Esophagus (tissue), 2 donors: ENCODE data around the gene CREBBP. TPM values are rescaled to one million over a fixed set of nuclear protein-coding genes. Genes with fewer than 3 reads are reported as not detected.

ENCODE experiments used
- H3K27ac ChIP-seq, 2 donors: one replicate each; pipeline ENCODE4 v1.5.1; 2013; ENCODE audit warnings: low read depth in 2 of 2, mild to moderate bottlenecking in 2 of 2, inconsistent platforms in 1 of 2, low read length in 1 of 2, moderate library complexity in 1 of 2
- H3K27me3 ChIP-seq, 2 donors: one replicate each; pipeline ENCODE4 v1.6.1; 2013; ENCODE audit warnings: low read length in 2 of 2, control low read depth in 1 of 2, mild to moderate bottlenecking in 1 of 2; ENCODE audit not compliant: insufficient read depth in 2 of 2, control insufficient read depth in 1 of 2
- H3K36me3 ChIP-seq, 2 donors: one replicate each; pipeline ENCODE4 v1.6.1; 2013; ENCODE audit warnings: low read length in 1 of 2; ENCODE audit not compliant: control insufficient read depth in 2 of 2, insufficient read depth in 2 of 2
- H3K4me1 ChIP-seq, 2 donors: one replicate each; pipeline ENCODE4 v1.6.1; 2013; ENCODE audit warnings: low read length in 1 of 2; ENCODE audit not compliant: control insufficient read depth in 2 of 2, insufficient read depth in 2 of 2
- H3K4me3 ChIP-seq, 2 donors: one replicate each; pipeline ENCODE4 v1.5.1; 2013; ENCODE audit warnings: low read length in 2 of 2, mild to moderate bottlenecking in 2 of 2, low read depth in 1 of 2, moderate library complexity in 1 of 2
- H3K9me3 ChIP-seq, 2 donors: one replicate each; pipeline ENCODE4 v1.6.1; 2013; ENCODE audit warnings: mild to moderate bottlenecking in 2 of 2, low read depth in 1 of 2, low read length in 1 of 2, moderate library complexity in 1 of 2; ENCODE audit not compliant: control insufficient read depth in 2 of 2, insufficient read depth in 1 of 2
- WGBS, 2 donors: extraction: QIAGEN DNeasy Blood & Tissue Kit; methylation state at CpG; one replicate each; pipeline ENCODE4 v1.1.7; 2013; 5-methylcytosine and 5-hydroxymethylcytosine counted together
- polyA plus RNA-seq, 2 donors: library from polyadenylated mRNA; stranded (reverse); fragments of 200-250 nt; gene quantifications; one replicate each; pipeline ENCODE4 v1.2.3, GENCODE V29; 2013
- donor health status: healthy with polysubstance abuse.
- donor health status: Bipolar disorder and iron deficiency.

CREBBP gene
- polyA plus RNA-seq, 2 donors = 8.4 to 20.2 TPM

DNA sequence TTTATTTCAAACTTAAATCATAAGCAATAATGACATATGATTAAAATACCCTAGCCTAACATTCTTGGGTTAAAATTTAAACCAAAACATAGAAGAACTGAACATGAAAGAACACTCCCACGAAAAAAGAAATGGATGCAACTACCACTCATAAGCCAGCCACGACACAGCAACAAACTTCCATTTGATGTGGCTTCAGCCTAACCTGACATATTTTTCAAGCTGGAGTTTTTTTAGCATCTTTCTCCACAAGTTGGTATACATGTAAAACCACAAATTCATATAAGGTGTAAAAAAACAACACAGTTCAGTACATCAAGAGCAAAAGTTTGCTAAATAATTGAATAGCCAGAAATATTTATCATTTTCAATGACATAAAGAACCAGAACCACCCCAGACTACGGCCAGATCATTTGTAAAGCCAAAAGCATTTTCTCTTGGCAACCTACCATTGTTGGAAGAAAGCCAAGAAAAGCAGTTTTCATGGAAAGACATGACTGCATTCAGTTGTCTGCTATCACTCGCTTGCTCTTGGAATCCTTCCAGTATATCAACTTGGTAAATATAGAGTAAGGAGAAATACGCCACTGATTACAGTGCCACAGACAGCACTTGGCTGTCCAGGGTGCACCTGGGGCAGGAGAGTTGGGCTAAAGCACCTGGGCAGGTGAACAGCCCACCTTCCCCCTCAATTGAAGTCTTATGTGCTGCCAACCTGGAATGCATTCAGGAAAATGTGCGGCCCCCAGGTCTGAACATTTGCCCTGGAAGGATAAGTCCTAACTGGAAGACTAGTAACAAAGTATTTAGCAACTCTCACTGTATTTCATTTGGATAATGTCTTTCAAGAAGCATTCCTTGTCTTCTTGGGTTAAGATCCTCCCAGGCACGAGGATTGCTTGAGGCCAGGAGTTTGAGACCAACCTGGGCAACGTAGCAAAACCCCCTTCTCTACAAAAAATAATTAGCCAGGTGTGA, 60.5 kb downstream of the CREBBP start:
- Histone ChIP-seq H3K27me3 (no peaks in the 10 kb centered on the region), H3K27ac (peak overlapping the region in 1 of 2 donors; percentile 57), H3K36me3 (no peaks in the 10 kb centered on the region), H3K9me3 (no peaks in the 10 kb centered on the region), H3K4me3 (no peak overlapping the region), H3K4me1 (peaks cover 13 to 32% of the 10 kb centered on the region in 2 donors)
- 18 to 22% methylated on average over 8 of the region's 8 CpGs for WGBS, 2 donors

DNA sequence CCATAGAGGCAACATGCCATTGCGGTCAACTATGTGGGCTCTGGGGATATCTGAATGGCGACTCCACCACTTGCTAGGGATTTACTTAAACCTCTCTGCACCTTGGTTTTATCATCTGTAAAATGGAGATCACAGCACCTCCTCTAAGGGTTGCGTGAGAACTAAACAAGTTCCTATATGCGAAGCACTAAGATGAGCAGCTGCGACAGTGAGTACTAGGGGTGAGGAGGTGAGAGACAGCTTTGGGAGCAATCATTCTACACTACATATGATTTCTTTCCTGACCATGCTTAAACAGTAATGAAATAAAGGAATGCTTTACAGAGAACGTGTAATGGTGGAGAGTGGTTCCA, 61.4 kb downstream of the CREBBP start:
- Histone ChIP-seq H3K27ac (no peak overlapping the region), H3K4me1 (peaks cover 11 to 28% of the 10 kb centered on the region in 2 donors)
- WGBS, 2 donors = 80% methylated on average over 6 of the region's 6 CpGs

GRCh38 chr16:3816326-3816725, 64.2 kb downstream of the CREBBP start:
- peaks cover 9 to 17% of the 10 kb centered on the region in 2 donors for H3K4me1 ChIP-seq

More for the DNA sequence above, 61.4 kb downstream of the CREBBP start:
- Histone ChIP-seq H3K4me3 (no peak overlapping the region), H3K27me3 (no peaks in the 10 kb centered on the region), H3K36me3 (no peaks in the 10 kb centered on the region), H3K9me3 (no peaks in the 10 kb centered on the region)

GRCh38 chr16:3814755-3815154, 65.8 kb downstream of the CREBBP start:
- WGBS, 2 donors = 94 to 100% methylated on average over 1 of the region's 1 CpG
- H3K4me1 ChIP-seq = peaks cover 4 to 8% of the 10 kb centered on the region in 2 donors

More at GRCh38 chr16:3816326-3816725, 64.2 kb downstream of the CREBBP start:
- Histone ChIP-seq H3K4me3 (no peak overlapping the region), H3K36me3 (no peaks in the 10 kb centered on the region), H3K9me3 (no peaks in the 10 kb centered on the region), H3K27ac (no peak overlapping the region), H3K27me3 (no peaks in the 10 kb centered on the region)
- 61 to 67% methylated on average over 3 of the region's 3 CpGs for WGBS, 2 donors

DNA sequence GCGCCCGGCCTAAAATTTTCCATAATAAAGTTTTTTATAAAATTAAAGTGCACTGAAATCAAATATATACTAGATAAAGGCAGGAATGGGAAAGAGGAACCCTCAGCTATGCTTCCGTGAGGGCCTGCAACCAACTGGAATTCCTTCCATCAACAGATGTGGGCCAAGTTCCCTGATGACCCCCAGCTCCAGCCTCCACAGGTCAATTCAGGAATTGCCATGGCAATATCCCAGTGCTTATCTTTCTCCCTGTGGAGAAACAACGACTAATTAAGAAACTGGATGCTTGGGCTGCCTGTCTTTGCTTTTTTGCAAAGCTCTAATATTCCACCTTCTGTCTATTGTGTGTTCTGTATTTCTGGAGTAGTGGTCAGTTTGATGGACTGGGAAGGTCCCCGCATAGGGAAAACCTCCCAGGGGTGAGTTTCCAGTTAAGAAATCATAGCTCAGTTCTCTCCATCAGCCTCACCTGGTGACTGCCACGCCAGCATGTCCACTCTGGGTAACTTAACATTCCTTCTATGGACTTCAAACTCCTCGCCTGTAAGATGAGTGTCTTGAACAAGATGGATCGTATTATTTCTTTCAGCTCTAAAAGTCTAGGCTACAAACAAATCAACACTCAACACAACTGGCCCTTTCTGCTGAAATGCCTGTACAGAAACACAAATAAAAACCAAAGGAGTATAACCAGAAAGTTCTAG, 67.9 kb downstream of the CREBBP start:
- H3K27ac ChIP-seq = no peak overlapping the region
- H3K4me1 ChIP-seq = peaks cover 2 to 3% of the 10 kb centered on the region in 2 donors
- no peaks in the 10 kb centered on the region for H3K9me3 ChIP-seq
- WGBS, 2 donors = 87 to 89% methylated on average over 8 of the region's 8 CpGs
- H3K27me3 ChIP-seq = no peaks in the 10 kb centered on the region
- peaks cover 8% of the 10 kb centered on the region in 2 donors for H3K36me3 ChIP-seq
- no peak overlapping the region for H3K4me3 ChIP-seq

More at GRCh38 chr16:3814755-3815154, 65.8 kb downstream of the CREBBP start:
- no peak overlapping the region for H3K27ac ChIP-seq
- H3K9me3 ChIP-seq = no peaks in the 10 kb centered on the region
- H3K27me3 ChIP-seq = no peaks in the 10 kb centered on the region
- H3K4me3 ChIP-seq = no peak overlapping the region
- H3K36me3 ChIP-seq = peaks cover 0 to 5% of the 10 kb centered on the region in 2 donors

- no peaks in the 10 kb centered on the region for H3K27me3 ChIP-seq
- WGBS, 2 donors = 93 to 94% methylated on average over 3 of the region's 3 CpGs
- no peak overlapping the region for H3K4me3 ChIP-seq
- H3K27ac ChIP-seq = no peak overlapping the region
- H3K36me3 ChIP-seq = peaks cover 8 to 14% of the 10 kb centered on the region in 2 donors
- H3K4me1 ChIP-seq = peaks cover 0 to 4% of the 10 kb centered on the region in 2 donors
- H3K9me3 ChIP-seq = no peaks in the 10 kb centered on the region
Observed at GRCh38 chr16:3810818-3811217, 69.7 kb downstream of the CREBBP start.

- H3K4me1 ChIP-seq = peaks cover 0 to 4% of the 10 kb centered on the region in 2 donors
- H3K27ac ChIP-seq = no peak overlapping the region
- H3K9me3 ChIP-seq = no peaks in the 10 kb centered on the region
- H3K27me3 ChIP-seq = no peaks in the 10 kb centered on the region
- 81 to 83% methylated on average over 6 of the region's 6 CpGs for WGBS, 2 donors
- peaks cover 8 to 14% of the 10 kb centered on the region in 2 donors for H3K36me3 ChIP-seq
- no peak overlapping the region for H3K4me3 ChIP-seq
Observed at GRCh38 chr16:3810198-3810664, 70.3 kb downstream of the CREBBP start.

DNA sequence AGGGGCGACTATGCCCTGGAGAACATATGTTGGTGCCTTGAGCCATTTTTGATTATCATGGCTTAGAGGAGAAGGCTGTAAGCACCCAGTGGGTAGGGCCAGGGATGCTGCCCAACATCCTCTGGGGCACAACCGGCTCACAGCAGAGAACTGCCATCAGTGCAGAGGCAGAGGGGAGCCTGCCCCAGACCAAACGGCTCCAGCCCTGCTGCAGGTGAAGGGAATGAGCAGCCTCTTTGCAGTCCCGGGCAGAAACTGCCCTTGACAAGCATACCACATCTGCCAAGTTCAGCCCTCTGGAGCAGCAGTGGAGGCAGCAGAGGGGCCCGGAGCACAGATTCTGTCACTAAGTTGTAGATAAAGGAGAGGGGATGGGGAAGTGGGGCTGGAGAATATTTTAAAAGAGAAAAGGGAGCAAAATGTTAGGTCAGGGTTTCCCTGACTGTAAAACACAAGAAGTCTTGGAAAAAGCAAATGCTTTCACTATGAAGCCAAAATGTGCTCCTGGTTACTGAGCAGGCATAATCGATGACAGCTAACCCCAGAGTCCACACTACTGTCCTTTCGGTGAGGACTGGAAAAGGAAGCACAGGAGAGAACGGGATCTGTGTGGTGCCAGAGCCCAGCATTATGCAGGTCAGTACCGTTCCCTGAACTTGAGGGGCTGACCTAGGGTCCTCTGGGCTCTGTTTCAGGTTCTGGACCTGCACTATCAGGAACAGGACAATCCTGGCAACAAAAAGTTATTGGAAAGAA, 72.0 kb downstream of the CREBBP start:
- WGBS, 2 donors = 81 to 89% methylated on average over 9 of the region's 9 CpGs
- Histone ChIP-seq H3K27me3 (no peaks in the 10 kb centered on the region), H3K4me1 (peaks cover 0 to 2% of the 10 kb centered on the region in 2 donors), H3K4me3 (no peak overlapping the region), H3K36me3 (peaks cover 8 to 14% of the 10 kb centered on the region in 2 donors), H3K9me3 (no peaks in the 10 kb centered on the region), H3K27ac (no peak overlapping the region)
